ENCODE results near the gene SH3RF2. TPM values are rescaled to one million over a fixed set of nuclear protein-coding genes. Genes with fewer than 3 reads are reported as not detected.

The SH3RF2 gene
- total and polyA plus RNA-seq, 2 donors (not counting 1 experiment from before 2014, with no cell fraction given) = 0.03 TPM; not detected in 1

- no peak overlapping the region for H2AFZ ChIP-seq (ENCODE audit: insufficient read depth, low read depth, low read length, poor library complexity, severe bottlenecking)
- DNase-seq (no peak), ATAC-seq (ENCODE audit: low read depth) (no peak)
- no peak overlapping the region for H3K27ac ChIP-seq (ENCODE audit: low read length in 2 of 2)
- H3K27me3 ChIP-seq (replicated peaks in 1 of 4; ENCODE audit: control extremely low read depth in 1 of 4, control insufficient read depth in 3 of 4, insufficient read depth in 4 of 4, low read length in 3 of 4) = no peaks in the 10 kb centered on the region
- no peaks in the 10 kb centered on the region for H3K9me3 Mint-ChIP-seq (ENCODE audit: insufficient read depth)
- no peak overlapping the region for H3K27ac Mint-ChIP-seq
- no peaks in the 10 kb centered on the region for H4K20me1 ChIP-seq (ENCODE audit: control insufficient read depth, insufficient read depth, low read length, poor library complexity, severe bottlenecking)
- H3K4me3 Mint-ChIP-seq = no peak overlapping the region
- H3K9ac ChIP-seq (ENCODE audit: low read length) = no peak overlapping the region
- WGBS (ENCODE audit: insufficient coverage) = no CpG with 5 or more reads among the region's 3 CpGs
- no peaks in the 10 kb centered on the region for H3K79me2 ChIP-seq (ENCODE audit: control insufficient read depth, insufficient read depth, low read length)
- H3K4me2 ChIP-seq (replicated peaks; ENCODE audit: low read depth, low read length, poor library complexity, severe bottlenecking) = no peak overlapping the region
- no peaks in the 10 kb centered on the region for H3K9me3 ChIP-seq (ENCODE audit: control extremely low read depth in 1 of 3, control insufficient read depth in 2 of 3, insufficient read depth in 1 of 3, low read length in 2 of 3)
- ChIA-PET CTCF (no interaction called here), POLR2A (no interaction called here)
- H3K4me1 Mint-ChIP-seq = no peaks in the 10 kb centered on the region
- no peak overlapping the region for H3K4me3 ChIP-seq (ENCODE audit: control extremely low read depth in 1 of 5, extremely low read depth in 1 of 5, insufficient read depth in 1 of 5, low read depth in 2 of 5, low read length in 4 of 5)
- H3K4me1 ChIP-seq (ENCODE audit: control insufficient read depth in 2 of 2, insufficient read depth in 2 of 2, low read length in 2 of 2) = no peaks in the 10 kb centered on the region
- TF ChIP-seq EZH2 (IDR thresholded peaks at IDR 0.05; ENCODE audit: borderline replicate concordance, insufficient read depth, low read depth, low read length, poor library complexity, severe bottlenecking) (no peak), CTCF (IDR thresholded peaks at IDR 0.05) (no peak)
- H3K36me3 ChIP-seq (replicated peaks in 1 of 2; ENCODE audit: control extremely low read depth in 1 of 2, control insufficient read depth in 1 of 2, extremely low read depth in 1 of 2, insufficient read depth in 2 of 2, low read length in 1 of 2) = no peaks in the 10 kb centered on the region
- intact Hi-C loops (cut with micrococcal nuclease) = no loop called here
- H3K27me3 Mint-ChIP-seq = peaks cover 15% of the 10 kb centered on the region
Observed at GRCh38 chr5:145957388-145957787, 21.0 kb downstream of the SH3RF2 start.

- no peak overlapping the region for H3K4me2 ChIP-seq (replicated peaks; ENCODE audit: low read depth, low read length, poor library complexity, severe bottlenecking)
- no peaks in the 10 kb centered on the region for H3K4me1 Mint-ChIP-seq
- no peak overlapping the region for H3K27ac Mint-ChIP-seq
- H3K79me2 ChIP-seq (ENCODE audit: control insufficient read depth, insufficient read depth, low read length) = no peaks in the 10 kb centered on the region
- H4K20me1 ChIP-seq (ENCODE audit: control insufficient read depth, insufficient read depth, low read length, poor library complexity, severe bottlenecking) = no peaks in the 10 kb centered on the region
- whole genome bisulfite sequencing (ENCODE audit: insufficient coverage) = 94% methylated on average over 5 of the region's 6 CpGs
- H3K9me3 ChIP-seq (ENCODE audit: control extremely low read depth in 1 of 3, control insufficient read depth in 2 of 3, insufficient read depth in 1 of 3, low read length in 2 of 3) = no peaks in the 10 kb centered on the region
- TF ChIP-seq EZH2 (IDR thresholded peaks at IDR 0.05; ENCODE audit: borderline replicate concordance, insufficient read depth, low read depth, low read length, poor library complexity, severe bottlenecking) = no peak
- TF ChIP-seq CTCF (IDR thresholded peaks at IDR 0.05) = no peak
- H3K9ac ChIP-seq (ENCODE audit: low read length) = no peak overlapping the region
- no peak overlapping the region for H3K4me3 ChIP-seq (ENCODE audit: control extremely low read depth in 1 of 5, extremely low read depth in 1 of 5, insufficient read depth in 1 of 5, low read depth in 2 of 5, low read length in 4 of 5)
- no peak overlapping the region for H3K27ac ChIP-seq (ENCODE audit: low read length in 2 of 2)
- POLR2A ChIA-PET = no interaction called here
- DNase-seq (no peak), ATAC-seq (ENCODE audit: low read depth) (no peak)
- no peak overlapping the region for H2AFZ ChIP-seq (ENCODE audit: insufficient read depth, low read depth, low read length, poor library complexity, severe bottlenecking)
- H3K4me1 ChIP-seq (ENCODE audit: control insufficient read depth in 2 of 2, insufficient read depth in 2 of 2, low read length in 2 of 2) = no peaks in the 10 kb centered on the region
- H3K4me3 Mint-ChIP-seq = no peak overlapping the region
- CTCF ChIA-PET = no interaction called here
- H3K36me3 ChIP-seq (replicated peaks in 1 of 2; ENCODE audit: control extremely low read depth in 1 of 2, control insufficient read depth in 1 of 2, extremely low read depth in 1 of 2, insufficient read depth in 2 of 2, low read length in 1 of 2) = no peaks in the 10 kb centered on the region
- intact Hi-C loops (cut with micrococcal nuclease) = no loop called here
- H3K27me3 ChIP-seq (replicated peaks in 1 of 4; ENCODE audit: control extremely low read depth in 1 of 4, control insufficient read depth in 3 of 4, insufficient read depth in 4 of 4, low read length in 3 of 4) = no peaks in the 10 kb centered on the region
- H3K27me3 Mint-ChIP-seq = peaks cover 15% of the 10 kb centered on the region
- no peaks in the 10 kb centered on the region for H3K9me3 Mint-ChIP-seq (ENCODE audit: insufficient read depth)
Observed at GRCh38 chr5:145958436-145958835, 22.1 kb downstream of the SH3RF2 start.

Measured in B cell (primary cell).